Urinary bladder (tissue), 4 donors: ENCODE data around the gene SLC7A10. TPM values are rescaled to one million over a fixed set of nuclear protein-coding genes. Genes with fewer than 3 reads are reported as not detected.

Experiments
- DNase-seq: peaks from one replicate; pipeline ENCODE4 v3.0.0-alpha.2; 2015; ENCODE audit errors: extremely low spot score
- H3K27ac ChIP-seq: one replicate; pipeline ENCODE4 v1.5.1; 2013; ENCODE audit warnings: low read depth, mild to moderate bottlenecking, moderate library complexity
- H3K36me3 ChIP-seq: one replicate; pipeline ENCODE4 v1.6.1; 2013; ENCODE audit warnings: mild to moderate bottlenecking, moderate library complexity; ENCODE audit not compliant: insufficient read depth
- H3K4me1 ChIP-seq: one replicate; pipeline ENCODE4 v1.6.1; 2013; ENCODE audit warnings: mild to moderate bottlenecking, moderate library complexity; ENCODE audit not compliant: insufficient read depth
- H3K4me3 ChIP-seq: one replicate; pipeline ENCODE4 v1.5.1; 2013; ENCODE audit warnings: low read depth, low read length
- WGBS: extraction: QIAGEN DNeasy Blood & Tissue Kit; methylation state at CpG from one replicate; pipeline ENCODE4 v1.1.7; 2013; 5-methylcytosine and 5-hydroxymethylcytosine counted together
- polyA plus RNA-seq: library from polyadenylated mRNA; stranded (reverse); fragments of 200-250 nt; gene quantifications from one replicate; pipeline ENCODE4 v1.2.3, GENCODE V29; 2013
- total RNA-seq: library from RNA; depleted of rRNA; stranded (reverse); fragments of >200 nt; gene quantifications from one replicate; pipeline ENCODE4 v1.2.3, GENCODE V29; 2014
- donor health status: healthy with polysubstance abuse.
- donor health status: healthy.

SLC7A10 gene
- total and polyA plus RNA-seq, 2 donors, result 1.1 to 2.2 TPM

DNA sequence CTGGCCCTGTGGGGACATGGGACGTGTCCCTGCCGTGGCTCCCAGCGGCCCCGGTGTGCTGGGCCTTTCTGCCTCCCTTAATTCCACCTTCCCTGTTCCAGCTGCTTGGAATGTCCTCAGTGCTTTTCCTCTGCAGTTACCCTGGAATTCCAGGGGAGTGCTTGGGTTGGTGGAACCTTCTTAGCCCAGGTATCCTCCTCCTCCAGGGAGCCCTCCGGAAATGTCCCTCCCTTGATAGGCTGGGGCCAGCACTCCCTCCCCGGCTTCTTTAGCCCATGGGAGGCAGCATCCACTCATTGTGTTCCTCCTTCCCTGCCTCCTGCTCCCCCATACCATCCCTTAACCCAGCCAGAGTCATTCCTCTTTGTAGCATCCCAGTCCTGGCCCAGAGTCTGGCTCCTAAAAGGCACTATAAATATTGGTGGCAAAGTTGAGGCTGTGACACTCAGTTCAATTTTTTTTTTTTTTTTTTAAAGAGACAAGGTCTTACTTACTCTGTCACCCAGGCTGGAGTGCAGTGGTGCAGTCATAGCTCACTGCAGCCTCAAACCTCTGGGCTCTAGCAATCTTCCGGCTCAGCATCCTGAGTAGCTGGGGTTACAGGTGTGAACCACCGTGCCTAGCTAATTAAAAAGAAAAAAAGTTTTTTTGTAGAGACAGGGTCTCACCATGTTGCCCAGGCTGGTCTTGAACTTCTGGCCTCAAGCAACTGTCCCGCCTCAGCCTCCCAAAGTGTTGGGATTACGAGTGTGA lies 13.7 kb upstream of the SLC7A10 start:
- H3K4me1 ChIP-seq, result no peaks in the 10 kb centered on the region
- H3K4me3 ChIP-seq, result no peak overlapping the region
- DNase-seq, result no peak
- 82% methylated on average over 10 of the region's 10 CpGs for WGBS
- no peaks in the 10 kb centered on the region for H3K36me3 ChIP-seq
- H3K27ac ChIP-seq, result no peak overlapping the region

DNA sequence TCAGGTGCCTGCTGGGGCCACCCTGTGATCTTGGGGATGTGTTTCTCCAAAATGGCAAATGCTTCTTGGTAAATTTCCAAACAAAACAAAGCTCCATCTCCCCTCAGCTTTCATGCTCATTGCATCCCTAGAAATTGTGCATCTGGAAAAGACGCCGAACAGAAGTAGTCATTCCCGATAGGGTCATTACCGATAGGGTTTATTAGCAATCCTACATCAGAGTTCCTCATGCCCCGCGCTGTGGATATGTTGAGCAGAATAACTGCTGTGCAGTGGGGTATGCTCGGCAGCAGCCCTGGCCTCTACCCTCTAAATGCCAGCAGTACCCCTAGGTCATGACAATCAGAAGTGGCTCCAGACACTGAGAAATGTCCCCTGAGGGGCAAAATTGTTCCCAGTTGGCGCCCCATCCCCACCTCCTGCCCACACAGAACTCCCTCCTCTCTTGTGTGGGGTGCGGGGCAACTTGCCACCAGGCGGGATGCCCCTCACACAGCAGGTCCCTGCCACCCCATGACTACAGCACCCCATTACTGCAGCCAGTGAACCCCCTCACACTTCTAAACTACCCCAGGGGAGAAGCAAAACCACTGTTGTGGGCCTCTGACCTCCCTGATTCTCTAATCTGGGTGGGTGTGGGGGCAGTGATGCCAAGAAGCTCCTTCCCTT lies 13.0 kb upstream of the SLC7A10 start:
- H3K27ac ChIP-seq, result no peak overlapping the region
- WGBS, result 87% methylated on average over 10 of the region's 10 CpGs
- H3K4me3 ChIP-seq, result no peak overlapping the region
- DNase-seq, result no peak
- no peaks in the 10 kb centered on the region for H3K36me3 ChIP-seq
- no peaks in the 10 kb centered on the region for H3K4me1 ChIP-seq

DNA sequence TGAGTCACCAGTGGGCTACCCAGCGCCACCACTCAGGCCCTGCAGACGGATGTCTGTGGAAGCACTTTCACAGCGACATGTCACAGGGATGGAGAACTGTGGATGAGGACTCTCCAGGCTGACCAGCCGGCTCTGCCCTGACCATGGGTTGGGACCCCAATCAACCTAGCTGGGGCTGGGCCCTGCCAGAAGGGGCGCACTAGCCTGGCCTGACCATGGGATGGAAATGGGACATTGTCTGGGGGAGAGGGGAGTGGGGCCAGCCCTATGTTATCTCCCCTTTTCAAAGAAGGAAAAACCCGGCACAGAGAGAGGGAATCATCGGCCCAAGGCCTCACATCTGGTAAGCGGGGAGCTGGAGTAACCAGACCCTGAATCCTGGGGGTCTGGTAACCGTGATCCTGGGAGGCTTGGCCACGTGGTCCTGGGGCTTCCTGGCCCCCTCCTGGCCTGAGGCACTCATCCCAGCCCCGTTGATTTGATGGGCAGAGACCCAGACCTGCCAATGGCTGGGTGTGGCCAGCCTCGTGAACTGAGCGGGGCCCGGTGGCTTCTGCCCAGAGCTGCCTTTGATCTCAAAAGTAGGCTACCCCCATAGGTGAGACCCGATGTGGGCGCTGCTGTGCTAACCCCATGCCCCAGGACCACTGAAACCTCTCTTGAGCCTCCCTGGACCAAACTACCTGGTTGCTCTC lies 11.2 kb upstream of the SLC7A10 start:
- WGBS, result 84% methylated on average over 16 of the region's 16 CpGs
- no peaks in the 10 kb centered on the region for H3K4me1 ChIP-seq
- no peak overlapping the region for H3K4me3 ChIP-seq
- H3K36me3 ChIP-seq, result no peaks in the 10 kb centered on the region
- no peak overlapping the region for H3K27ac ChIP-seq
- no peak for DNase-seq

DNA sequence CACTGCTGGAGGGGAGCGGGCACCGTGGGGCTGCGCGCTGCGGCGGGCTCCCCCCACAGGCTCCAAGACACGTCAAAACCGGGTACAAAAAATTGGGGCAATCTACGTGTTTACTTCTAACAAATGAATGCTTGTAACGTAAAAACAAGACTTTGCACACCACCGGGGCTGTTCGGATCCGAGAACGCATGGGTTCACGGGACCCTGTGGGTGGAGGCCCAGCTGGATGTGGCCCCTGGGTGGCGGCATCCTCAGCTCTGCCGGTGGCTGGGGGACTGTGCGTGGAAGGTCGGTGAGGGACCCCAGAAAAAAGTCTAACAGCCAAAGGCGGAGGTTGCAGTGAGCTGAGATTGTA lies 10.3 kb upstream of the SLC7A10 start:
- Histone ChIP-seq H3K27ac (no peak overlapping the region), H3K4me1 (no peaks in the 10 kb centered on the region), H3K36me3 (no peaks in the 10 kb centered on the region), H3K4me3 (no peak overlapping the region)
- DNase-seq, result no peak
- 95% methylated on average over 20 of the region's 20 CpGs for WGBS

DNA sequence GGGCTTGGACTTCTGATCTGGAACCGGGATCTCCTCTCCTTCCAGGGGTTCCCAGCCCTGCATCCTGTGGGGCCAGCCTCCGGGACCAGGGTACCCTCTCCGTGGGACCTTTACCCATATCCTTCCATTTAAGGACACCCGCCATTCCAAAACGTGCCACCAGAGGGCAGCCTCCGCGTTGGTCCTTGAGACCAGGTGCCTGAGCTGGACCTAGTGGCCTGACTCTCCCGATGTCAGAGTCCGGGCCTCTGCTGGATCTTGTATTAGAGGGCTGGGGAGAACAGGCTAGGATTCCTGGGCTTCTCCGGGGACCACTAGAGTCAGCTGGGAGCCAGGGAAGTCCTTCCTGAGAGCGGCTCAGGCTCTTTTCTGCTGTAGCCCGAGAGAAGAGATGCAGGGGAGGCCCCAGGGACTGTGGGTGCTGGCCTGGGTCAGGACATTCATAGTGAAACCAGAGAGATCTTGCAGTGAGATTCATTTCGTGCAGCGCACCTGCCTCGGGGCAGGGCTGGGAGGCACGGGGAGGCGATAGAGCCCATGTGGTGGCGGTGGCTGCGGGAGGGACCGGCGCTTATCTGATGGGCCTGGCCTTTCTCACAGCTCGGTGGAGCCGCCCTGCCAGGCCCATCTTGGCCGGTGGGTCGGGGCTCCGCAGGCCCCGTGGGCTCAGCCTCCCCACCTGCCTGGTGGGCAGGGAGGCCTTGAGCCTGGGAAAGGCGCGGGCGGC lies 9.8 kb upstream of the SLC7A10 start:
- no peaks in the 10 kb centered on the region for H3K4me1 ChIP-seq
- H3K4me3 ChIP-seq, result no peak overlapping the region
- H3K36me3 ChIP-seq, result no peaks in the 10 kb centered on the region
- 54% methylated on average over 30 of the region's 30 CpGs for WGBS
- DNase-seq, result peak; percentile 21
- H3K27ac ChIP-seq, result no peak overlapping the region

DNA sequence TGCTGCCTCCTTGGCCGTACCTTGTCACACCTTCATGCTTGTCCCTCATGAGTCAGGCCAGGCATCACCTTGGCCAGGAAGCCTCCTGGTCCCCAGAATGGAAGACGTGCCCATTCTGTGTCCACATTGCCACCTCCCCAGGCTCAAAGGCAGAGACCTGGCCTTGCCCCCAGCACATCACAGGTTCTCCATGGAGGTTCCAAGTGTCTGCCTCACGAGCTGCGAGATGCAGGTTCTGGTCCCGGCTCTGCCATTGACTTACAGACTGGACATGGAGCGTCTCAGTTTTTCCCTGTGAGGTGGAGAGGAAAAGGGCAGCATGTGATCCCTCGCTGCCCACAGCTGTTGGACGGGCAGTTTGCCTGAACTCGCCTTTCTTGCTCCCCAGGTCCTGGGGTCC lies 9.1 kb upstream of the SLC7A10 start:
- Histone ChIP-seq H3K36me3 (no peaks in the 10 kb centered on the region), H3K4me1 (no peaks in the 10 kb centered on the region), H3K27ac (no peak overlapping the region), H3K4me3 (no peak overlapping the region)
- 65% methylated on average over 9 of the region's 9 CpGs for WGBS
- DNase-seq, result no peak

DNA sequence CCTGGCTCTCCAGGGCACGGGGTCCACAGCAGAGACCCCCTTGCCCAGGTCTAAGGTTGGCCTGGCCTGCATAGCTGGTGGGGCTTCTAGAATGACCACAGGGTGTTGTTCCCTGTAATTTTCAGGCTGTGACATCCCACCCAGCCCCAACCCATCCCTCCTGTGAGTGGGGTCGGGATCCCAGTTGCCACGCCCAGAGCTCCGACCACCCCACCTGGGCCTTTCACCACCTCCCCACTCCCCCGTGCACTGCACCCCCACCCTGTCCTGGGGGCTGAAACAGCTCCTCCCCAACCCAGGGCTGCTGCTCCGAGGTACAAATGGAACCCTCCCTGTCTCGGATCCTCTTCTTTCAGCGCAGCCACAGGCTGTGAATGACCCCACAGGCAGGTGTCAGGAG lies 8.4 kb upstream of the SLC7A10 start:
- H3K36me3 ChIP-seq, result no peaks in the 10 kb centered on the region
- 76% methylated on average over 8 of the region's 8 CpGs for WGBS
- no peak overlapping the region for H3K27ac ChIP-seq
- no peak for DNase-seq
- H3K4me1 ChIP-seq, result no peaks in the 10 kb centered on the region
- H3K4me3 ChIP-seq, result no peak overlapping the region

DNA sequence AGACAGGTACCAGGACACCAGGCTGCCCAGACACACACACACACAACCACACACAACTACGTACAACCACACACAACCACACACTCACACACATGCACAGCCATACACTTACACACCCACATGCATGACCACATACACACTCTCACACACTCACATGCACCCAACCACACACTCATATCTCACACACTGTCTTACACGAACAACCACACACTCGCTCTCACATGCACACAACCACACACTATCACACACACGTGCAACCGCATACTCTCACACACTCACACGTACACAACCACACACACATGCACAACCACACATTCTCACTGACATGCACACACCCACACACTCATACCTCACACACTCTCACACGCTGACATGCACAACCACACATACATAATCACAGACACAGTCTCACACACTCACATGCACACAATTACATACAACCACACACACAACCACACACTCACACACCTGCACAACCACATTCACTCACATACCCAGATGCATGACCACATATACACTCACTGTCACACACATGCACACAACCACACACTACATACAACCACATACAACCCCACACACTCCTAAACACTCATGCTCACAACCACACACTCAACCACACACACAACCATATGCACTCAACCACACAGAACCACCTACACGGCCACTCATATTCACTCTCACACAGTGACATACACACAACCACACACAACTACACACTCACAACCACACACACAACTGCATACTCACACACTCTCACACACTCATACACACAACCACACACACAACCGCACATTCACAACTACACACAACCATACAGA lies 7.6 kb upstream of the SLC7A10 start:
- Histone ChIP-seq H3K27ac (no peak overlapping the region), H3K4me3 (no peak overlapping the region), H3K36me3 (no peaks in the 10 kb centered on the region), H3K4me1 (no peaks in the 10 kb centered on the region)
- no peak for DNase-seq
- WGBS, result 93% methylated on average over 9 of the region's 9 CpGs

DNA sequence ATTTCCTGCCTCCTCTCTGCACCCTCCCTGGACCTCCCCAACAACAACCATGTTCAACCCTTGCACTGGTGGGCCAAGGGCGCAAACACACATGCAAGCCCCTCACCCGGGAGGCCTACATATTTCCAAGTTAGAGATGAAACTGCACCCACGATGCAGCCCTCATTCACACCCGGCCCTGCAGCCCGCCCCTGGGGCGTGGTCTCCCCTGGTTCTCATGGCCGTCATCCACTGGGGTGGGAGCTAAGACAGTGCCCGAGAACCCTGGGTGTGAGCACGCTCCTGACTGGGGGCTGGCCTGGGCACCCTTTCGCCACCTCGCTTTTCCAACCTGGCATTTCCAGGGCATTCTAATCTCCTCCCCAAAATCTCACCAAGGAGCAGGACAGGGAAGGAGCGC lies 7.0 kb upstream of the SLC7A10 start:
- Histone ChIP-seq H3K4me1 (no peaks in the 10 kb centered on the region), H3K4me3 (no peak overlapping the region), H3K27ac (no peak overlapping the region), H3K36me3 (no peaks in the 10 kb centered on the region)
- DNase-seq, result no peak
- 67% methylated on average over 12 of the region's 12 CpGs for WGBS

DNA sequence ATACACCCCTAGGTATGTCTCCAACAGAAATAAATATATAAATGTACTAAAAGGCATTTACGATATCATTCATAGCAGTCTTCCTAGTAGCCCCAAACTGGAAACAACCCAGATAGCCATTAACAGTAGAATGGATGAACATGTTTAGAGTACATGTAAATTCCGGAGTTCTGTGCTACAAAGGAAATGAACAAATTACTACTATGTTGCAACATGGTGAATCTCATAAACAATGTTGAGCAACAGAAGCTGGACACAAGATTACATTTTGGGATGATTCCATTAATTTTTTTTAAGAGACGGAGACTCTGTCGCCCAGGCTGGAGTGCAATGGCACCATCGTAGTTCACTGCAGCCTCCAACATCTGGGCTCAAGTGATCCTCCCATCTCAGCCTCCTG lies 5.9 kb upstream of the SLC7A10 start:
- Histone ChIP-seq H3K36me3 (no peaks in the 10 kb centered on the region), H3K4me3 (no peak overlapping the region), H3K27ac (no peak overlapping the region), H3K4me1 (no peaks in the 10 kb centered on the region)
- 53% methylated on average over 5 of the region's 5 CpGs for WGBS
- no peak for DNase-seq

DNA sequence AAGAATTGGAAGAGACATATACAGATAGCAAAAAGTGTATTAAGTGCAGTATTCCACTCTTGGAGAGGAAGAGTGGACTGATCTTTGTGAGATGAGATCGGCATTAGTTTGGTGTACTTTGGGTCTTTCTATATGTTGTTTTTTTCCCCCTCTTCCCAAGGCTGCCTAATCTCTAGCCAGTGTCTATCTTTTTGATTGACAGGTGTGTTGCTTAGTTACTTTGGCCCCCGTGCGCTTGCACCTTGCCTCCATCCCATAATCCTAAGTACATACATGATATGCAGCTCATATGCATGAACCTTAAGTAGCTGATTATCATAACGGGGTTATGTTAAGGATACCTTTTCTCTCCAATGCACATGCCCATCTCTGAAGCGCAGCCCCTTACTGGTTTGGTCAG lies 4.3 kb upstream of the SLC7A10 start:
- Histone ChIP-seq H3K4me1 (no peaks in the 10 kb centered on the region), H3K27ac (no peak overlapping the region), H3K36me3 (no peaks in the 10 kb centered on the region), H3K4me3 (no peak overlapping the region)
- no peak for DNase-seq
- 94% methylated on average over 5 of the region's 5 CpGs for WGBS

DNA sequence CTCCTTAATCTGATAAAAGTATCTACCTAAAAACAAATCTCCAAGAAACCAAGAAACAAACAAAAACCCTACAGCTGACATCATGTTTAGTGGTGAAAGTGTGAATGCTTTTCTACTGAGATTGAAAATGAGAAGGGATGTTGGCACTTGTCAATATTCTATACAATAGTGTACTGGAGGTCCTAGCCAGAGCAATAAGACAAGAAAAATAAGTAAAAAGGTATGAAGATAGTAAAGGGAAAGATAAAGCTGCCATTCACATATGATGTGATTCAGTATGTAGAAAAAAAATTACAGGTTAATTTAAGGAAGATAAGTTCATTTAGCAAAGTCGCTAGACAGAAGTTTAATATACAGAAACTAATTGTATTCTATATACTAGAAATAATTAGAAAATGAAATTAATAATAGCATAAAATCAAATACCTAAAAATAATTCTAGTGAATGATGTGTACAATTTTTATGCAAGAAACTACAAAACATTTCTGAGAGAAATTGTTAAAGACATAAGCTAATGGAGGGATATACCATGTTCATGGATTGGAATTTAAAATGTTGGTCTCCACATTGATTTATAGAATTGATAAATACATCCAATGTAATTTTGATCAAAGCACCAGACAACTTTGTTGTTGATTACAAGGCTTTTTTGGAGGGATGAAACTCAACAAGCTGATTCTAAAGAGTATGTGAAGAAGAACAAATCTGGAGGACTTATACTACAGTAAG lies 2.4 kb upstream of the SLC7A10 start:
- DNase-seq, result no peak
- Histone ChIP-seq H3K27ac (no peak overlapping the region), H3K4me1 (no peaks in the 10 kb centered on the region), H3K36me3 (no peaks in the 10 kb centered on the region), H3K4me3 (no peak overlapping the region)
- WGBS, result 97% methylated on average over 1 of the region's 1 CpG
